HK-2 (cell line): ENCODE measurements around the gene SEMA4D.
A peak's percentile ranks its signal among the peaks of the same experiment; 100 is the strongest.

Experiments
- DNase-seq: peaks from one replicate; pipeline ENCODE4 v3.0.0-alpha.2; 2018; ENCODE audit not compliant: unreplicated experiment

The SEMA4D gene

GRCh38 chr9:89428901-89429890, 68.7 kb downstream of the SEMA4D start:
- DNase-seq = no peak

GRCh38 chr9:89428222-89428761, 69.6 kb downstream of the SEMA4D start:
- DNase-seq = no peak

GRCh38 chr9:89427621-89428221, 70.2 kb downstream of the SEMA4D start:
- peak; percentile 69 for DNase-seq

GRCh38 chr9:89426384-89426961, 71.4 kb downstream of the SEMA4D start:
- DNase-seq = no peak

GRCh38 chr9:89425921-89426383, 72.0 kb downstream of the SEMA4D start:
- no peak for DNase-seq

- DNase-seq = peak; percentile 35
Measured at GRCh38 chr9:89425024-89425805, 72.7 kb downstream of the SEMA4D start.

- peak; percentile 47 for DNase-seq
Measured at GRCh38 chr9:89422151-89422975, 75.5 kb downstream of the SEMA4D start.

GRCh38 chr9:89421595-89421994, 76.3 kb downstream of the SEMA4D start:
- no peak for DNase-seq

- no peak for DNase-seq
Measured at GRCh38 chr9:89420397-89421178, 77.3 kb downstream of the SEMA4D start.

- DNase-seq = no peak
Measured at GRCh38 chr9:89419978-89420394, 77.9 kb downstream of the SEMA4D start.

GRCh38 chr9:89418882-89419640, 78.9 kb downstream of the SEMA4D start:
- no peak for DNase-seq

- no peak for DNase-seq
Measured at GRCh38 chr9:89418474-89418845, 79.5 kb downstream of the SEMA4D start.

- DNase-seq = no peak
Measured at GRCh38 chr9:89417832-89418473, 80.0 kb downstream of the SEMA4D start.

GRCh38 chr9:89414670-89415324, 83.1 kb downstream of the SEMA4D start:
- no peak for DNase-seq

GRCh38 chr9:89413963-89414638, 83.8 kb downstream of the SEMA4D start:
- DNase-seq = no peak

- no peak for DNase-seq
Measured at GRCh38 chr9:89412951-89413350, 85.0 kb downstream of the SEMA4D start.

GRCh38 chr9:89412541-89412940, 85.4 kb downstream of the SEMA4D start:
- no peak for DNase-seq
